Measurements from ENCODE around the gene ASPM.
"Not testable (repeated sequence)": the region's sequence is repeated elsewhere in the genome, so short reads cannot be mapped to it uniquely, and the experiment has no call there.

ASPM gene

GRCh38 chr1:197144570-197145325, 1.7 kb downstream of the ASPM start:
- peak in 1 of 5 experiments; percentile 65 for DNase-seq

- no peak for DNase-seq
Measured at GRCh38 chr1:197143276-197143675, 3.2 kb downstream of the ASPM start.

DNA sequence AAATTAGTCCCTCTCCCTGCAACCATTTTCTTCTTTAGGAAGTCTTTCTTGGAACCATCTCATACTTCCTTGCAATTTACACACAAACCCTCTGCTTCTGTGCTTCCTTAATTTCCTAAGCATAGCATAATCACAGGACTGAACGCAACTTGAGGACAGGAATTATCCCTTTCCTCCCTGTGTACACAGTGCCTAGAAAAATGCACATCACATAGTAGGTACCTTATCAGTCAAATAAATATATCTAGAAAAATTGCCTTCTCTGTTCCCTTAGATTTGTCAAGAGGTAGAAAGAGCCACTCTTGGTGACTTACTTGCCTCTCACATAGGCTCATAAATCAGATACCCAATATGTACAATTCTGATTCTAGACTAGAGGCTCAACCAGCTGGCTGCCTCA, 4.9 kb downstream of the ASPM start:
- DNase-seq = peak in 1 of 5 experiments; percentile 20

DNA sequence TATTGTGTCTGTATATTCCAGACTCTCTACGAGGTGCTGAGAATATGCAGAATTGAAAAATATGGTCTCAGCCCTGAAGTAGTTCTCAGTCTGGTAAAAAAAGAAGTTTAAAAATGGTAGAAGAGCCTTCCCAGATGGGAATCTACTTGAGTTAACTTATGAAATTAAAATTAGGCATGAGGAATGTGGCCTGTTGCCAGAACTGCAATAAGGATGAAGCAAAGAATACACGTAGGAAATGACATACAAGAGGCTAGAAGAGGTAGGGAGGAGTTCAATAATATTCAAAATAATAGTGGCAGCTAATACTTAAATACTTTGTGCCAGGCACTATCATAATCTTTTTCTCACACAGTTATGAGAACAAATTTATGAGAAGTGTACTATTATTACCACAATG, 6.3 kb downstream of the ASPM start:
- DNase-seq = no peak

- no peak for DNase-seq
Measured at GRCh38 chr1:197139169-197139568, 7.3 kb downstream of the ASPM start.

DNA sequence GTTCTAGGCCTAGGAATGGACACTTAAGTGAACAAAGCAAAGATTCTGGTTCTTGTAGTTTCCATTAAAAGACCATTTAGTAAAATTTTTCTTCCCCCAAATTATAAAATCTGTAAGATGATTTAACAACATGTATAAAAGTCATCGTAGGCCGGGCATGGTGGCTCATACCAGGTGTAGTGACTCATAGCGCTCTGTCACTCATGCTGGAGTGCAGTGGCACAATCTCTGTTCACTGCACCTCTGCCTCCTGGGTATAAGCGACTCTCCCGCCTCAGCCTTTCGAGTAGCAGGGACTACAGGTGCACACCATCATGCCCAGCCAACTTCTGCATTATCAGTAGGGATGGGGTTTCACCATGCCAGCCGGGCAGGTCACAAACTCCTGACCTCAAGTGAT, 9.1 kb downstream of the ASPM start:
- DNase-seq = no peak

GRCh38 chr1:197130677-197131304, 15.7 kb downstream of the ASPM start:
- no peak for DNase-seq

DNA sequence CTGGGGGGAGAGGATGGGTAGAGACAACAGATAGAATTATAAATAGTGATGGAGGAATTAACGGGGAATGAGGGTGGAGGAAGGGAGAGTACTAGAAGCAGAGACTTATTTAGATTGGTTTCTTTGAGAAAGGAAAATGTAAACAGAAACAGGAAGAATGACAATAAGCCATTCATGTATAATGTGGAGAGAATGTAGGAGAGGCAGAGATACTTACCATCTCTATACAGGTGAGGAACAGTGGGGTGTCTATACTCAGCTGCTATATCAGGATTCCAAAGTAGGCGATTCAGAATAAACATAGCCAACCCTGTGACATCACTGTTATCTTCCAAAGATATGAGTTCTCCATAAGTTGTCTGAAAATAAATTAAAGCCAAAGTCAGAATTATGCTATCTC, 16.8 kb downstream of the ASPM start:
- no peak for DNase-seq

DNA sequence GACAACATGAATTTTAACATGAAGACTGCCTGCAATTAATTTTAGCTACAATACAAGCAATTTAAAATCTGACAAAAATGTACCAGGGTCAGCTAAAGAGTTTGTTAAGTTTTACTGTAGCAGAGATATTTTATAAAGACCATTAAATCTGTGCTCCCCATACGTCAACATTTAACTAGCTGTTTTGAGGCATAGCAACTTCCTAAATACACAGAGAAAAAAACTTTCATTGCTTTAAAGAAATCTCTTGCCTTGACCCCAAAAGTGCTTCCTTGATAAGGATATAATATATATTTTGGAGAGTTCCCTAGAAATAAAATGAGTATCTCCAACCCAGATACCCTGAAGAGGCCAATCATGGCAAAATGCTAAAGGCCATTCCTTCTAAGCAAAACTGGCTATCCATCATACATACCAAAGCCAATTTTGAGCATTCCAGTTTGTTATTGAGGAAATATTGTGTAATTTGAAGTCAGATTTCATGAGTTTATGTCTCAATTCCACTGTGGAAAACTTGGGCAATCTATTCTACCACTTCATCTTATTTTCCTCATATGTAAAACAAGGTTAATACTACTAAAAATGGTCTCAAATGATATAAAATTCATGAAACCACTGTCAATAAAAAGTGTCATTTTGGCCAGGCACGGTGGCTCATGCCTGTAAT, 19.1 kb downstream of the ASPM start:
- DNase-seq = no peak

GRCh38 chr1:197126691-197127090, 19.8 kb downstream of the ASPM start:
- DNase-seq = no peak

DNA sequence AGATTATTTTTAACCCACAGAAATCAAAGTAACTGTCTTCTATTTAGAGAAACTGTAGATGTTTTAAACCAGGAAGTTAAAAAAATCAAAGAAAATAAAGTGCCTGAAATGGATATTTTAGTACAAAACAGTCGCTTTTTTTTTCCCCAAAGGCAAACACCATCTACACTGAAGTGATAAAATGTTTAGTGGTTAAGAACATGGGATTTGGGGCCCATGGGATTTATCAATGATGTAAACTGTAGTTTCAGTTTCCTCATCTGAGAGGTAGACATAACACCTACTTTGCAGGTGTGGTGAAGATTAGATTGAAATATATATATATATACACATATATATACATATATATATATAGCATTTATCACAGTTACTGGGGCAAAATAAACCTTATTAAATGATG, 22.1 kb downstream of the ASPM start:
- DNase-seq = no peak

GRCh38 chr1:197116156-197116555, 30.3 kb downstream of the ASPM start:
- no peak for DNase-seq

DNA sequence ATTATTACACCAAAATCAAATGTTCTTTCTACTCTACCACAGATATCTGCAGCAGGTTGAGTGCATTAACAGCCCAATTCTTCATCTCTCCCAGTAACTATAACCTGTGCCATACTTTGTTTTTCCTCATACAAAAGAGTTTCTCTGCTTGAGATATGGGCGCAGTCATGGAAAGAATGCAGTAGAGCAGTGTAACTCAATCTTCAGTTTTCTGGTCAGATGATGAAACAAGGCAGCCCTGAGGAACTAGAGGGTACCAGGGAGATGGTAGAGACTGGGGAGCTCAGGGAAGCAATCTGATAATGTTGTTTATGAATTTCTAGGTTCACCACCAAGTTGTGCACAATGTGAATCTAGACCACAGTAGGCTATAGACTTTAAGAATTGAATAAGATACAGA, 39.6 kb downstream of the ASPM start:
- DNase-seq = peak in 1 of 5 experiments; percentile 39

- DNase-seq = no peak
Measured at GRCh38 chr1:197103300-197103699, 43.2 kb downstream of the ASPM start.

GRCh38 chr1:197101978-197102377, 44.5 kb downstream of the ASPM start:
- peak in 1 of 5 experiments; percentile 29 for DNase-seq

GRCh38 chr1:197100677-197101076, 45.8 kb downstream of the ASPM start:
- no peak for DNase-seq

DNA sequence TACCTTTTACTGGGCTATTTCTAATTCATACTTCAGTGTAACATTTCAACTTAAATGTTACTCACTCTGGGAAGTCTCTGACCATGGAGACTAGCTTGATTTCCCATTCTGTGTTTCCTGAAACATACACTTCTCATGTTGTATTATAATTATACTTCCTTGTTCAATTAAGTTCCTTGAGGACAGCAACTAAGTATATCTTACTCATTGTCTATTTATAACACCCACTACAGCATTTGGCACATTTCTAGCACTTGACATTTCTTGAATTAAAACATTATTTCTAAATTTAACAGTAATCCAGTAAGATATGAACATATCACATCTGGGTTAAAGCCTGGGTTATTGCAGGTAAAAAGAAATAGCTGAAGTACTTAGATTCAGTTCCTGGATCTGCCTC, 47.0 kb downstream of the ASPM start:
- no peak for DNase-seq

DNA sequence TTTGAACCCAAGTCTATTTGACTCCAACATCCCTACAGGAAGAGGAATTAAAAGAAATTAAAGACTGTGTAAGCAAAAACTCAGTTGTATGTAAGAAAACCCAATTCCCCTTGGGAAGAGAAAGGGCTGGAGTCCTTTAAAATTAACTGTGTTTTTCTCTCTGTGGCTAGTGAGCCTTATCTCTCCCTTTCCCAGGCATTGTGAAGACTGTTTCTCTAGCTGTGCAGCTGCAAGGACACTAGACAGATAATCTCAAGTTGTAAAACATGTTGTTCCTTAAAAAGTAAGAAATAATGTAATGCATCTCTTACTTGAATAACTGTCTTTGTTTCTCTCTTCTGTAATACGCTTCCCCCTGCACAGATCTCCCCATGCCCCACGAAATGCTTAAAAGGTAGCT, 49.5 kb downstream of the ASPM start:
- not testable (repeated sequence) for DNase-seq

DNA sequence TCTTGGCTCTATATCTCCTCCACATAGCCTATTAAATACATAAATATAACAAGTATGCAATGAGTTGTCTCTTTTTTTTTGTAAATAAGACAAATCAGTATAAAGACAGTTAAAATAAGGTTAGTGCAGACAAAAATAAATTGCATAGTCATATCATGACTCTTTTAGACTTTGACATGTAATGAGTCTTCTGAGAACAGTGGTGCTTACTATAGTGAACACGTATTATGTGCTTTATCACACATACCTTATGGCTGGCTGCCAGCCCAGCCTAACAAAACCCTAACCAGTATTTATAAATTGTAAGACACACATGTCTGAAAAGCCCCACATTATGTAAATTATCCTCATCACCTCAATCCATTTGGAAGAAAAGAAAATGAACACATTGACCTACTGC, 50.3 kb downstream of the ASPM start:
- peak in 1 of 5 experiments; percentile 34 for DNase-seq

GRCh38 chr1:197093226-197093885, 53.1 kb downstream of the ASPM start:
- DNase-seq = no peak

- no peak for DNase-seq
Measured at GRCh38 chr1:197092491-197093023, 53.9 kb downstream of the ASPM start.

DNA sequence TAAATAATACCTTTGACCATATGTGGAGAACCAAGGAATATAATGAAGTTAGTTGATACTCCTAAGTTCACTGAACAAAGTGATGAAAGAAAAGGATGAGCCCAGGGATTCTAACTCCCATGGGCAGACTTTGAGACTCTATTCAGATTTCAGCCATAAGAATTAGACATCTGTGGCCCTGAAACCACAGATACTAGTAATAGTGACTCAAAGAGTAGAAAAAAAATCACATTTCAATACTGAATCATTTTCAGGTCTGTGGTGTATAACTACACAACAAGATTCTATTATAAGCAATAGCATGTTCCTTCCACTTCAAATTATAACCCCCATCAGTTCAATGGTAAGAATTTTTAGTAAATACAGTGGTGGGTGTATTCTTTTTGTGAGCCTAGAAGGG, 63.0 kb downstream of the ASPM start:
- no peak for DNase-seq

DNA sequence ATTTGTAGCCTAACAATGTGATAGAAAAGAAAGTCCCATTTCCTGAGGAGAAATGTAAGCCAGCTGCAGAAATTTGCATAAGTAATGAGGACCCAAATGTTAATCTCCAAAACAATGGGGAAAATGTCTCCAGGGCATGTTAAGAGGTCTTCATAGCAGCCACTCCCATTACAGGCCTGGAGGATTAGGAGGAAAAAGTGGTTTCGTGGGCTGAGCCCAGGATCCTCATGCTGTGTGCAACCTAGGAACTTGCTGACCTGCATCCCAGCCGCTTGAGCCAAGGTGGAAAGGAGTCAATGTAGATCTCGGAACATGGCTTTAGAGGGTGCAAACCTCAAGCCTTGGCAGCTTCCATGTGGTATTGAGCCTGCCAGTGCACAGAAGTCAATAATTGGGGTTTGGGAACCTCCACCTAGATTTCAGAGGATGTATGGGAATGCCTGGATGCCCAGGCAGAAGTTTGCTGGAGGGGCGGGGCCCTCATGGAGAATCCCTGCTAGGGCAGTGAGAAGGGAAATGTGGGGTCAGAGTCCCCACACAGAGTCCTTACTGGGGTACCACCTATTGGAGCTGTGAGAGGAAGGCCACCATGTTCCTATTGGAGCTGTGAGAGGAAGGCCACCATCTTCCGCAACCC, 65.2 kb downstream of the ASPM start:
- DNase-seq = no peak

All from T-helper 2 cell (primary cell).